OCI-LY1 (cell line): ENCODE data around the gene SPTLC2.

ENCODE experiments used
- H2AFZ ChIP-seq: fragments of 200-600 bp; sonication (generic), shearing (Covaris generic); 2 replicates; pipeline ENCODE4 v1.6.0; 2014; ENCODE audit warnings: antibody characterized with exemption, mild to moderate bottlenecking, low read length
- H3F3A ChIP-seq: fragments of 200-600 bp; sonication (generic), shearing (Covaris generic); 2 replicates; pipeline ENCODE4 v1.6.0; 2014; ENCODE audit warnings: mild to moderate bottlenecking, antibody characterized with exemption, low read length, moderate library complexity; ENCODE audit not compliant: insufficient read depth
- H3K27ac ChIP-seq: fragments of 200-600 bp; sonication (generic); 2 replicates; pipeline ENCODE4 v1.5.1; 2014; ENCODE audit warnings: low read length, mixed run types, mild to moderate bottlenecking, low read depth; ENCODE audit not compliant: poor library complexity, severe bottlenecking
- H3K27me3 ChIP-seq: fragments of 200-600 bp; sonication (generic); 2 replicates; pipeline ENCODE4 v1.6.0; 2014; ENCODE audit warnings: antibody characterized with exemption, mild to moderate bottlenecking, low read length, moderate library complexity; ENCODE audit not compliant: insufficient read depth
- H3K36me3 ChIP-seq: fragments of 200-600 bp; sonication (generic); 2 replicates; pipeline ENCODE4 v1.6.1; 2014; ENCODE audit warnings: mild to moderate bottlenecking, antibody characterized with exemption, low read length, moderate library complexity, mixed read lengths; ENCODE audit not compliant: insufficient read depth
- H3K4me1 ChIP-seq: fragments of 200-600 bp; sonication (generic); 2 replicates; pipeline ENCODE4 v1.5.1; 2014; ENCODE audit warnings: mild to moderate bottlenecking, low read length, moderate library complexity; ENCODE audit not compliant: insufficient read depth, severe bottlenecking
- H3K4me2 ChIP-seq: fragments of 200-600 bp; sonication (generic), shearing (Covaris generic); 2 replicates; pipeline ENCODE4 v1.6.1; 2014; ENCODE audit warnings: low read length
- H3K4me3 ChIP-seq: fragments of 200-600 bp; sonication (generic); 2 replicates; pipeline ENCODE4 v1.5.1; 2014; ENCODE audit warnings: low read length, low read depth, mild to moderate bottlenecking, mixed read lengths; ENCODE audit not compliant: poor library complexity, severe bottlenecking
- H3K79me2 ChIP-seq: fragments of 200-600 bp; shearing (Covaris generic); 2 replicates; pipeline ENCODE4 v1.6.1; 2016; ENCODE audit warnings: mixed run types, low read length, mixed read lengths; ENCODE audit not compliant: insufficient read depth
- H3K9ac ChIP-seq: fragments of 200-600 bp; sonication (generic), shearing (Covaris generic); 2 replicates; pipeline ENCODE4 v1.6.1; 2014; ENCODE audit warnings: mild to moderate bottlenecking, low read length, mixed read lengths
- H3K9me2 ChIP-seq: fragments of 200-600 bp; sonication (generic), shearing (Covaris generic); 2 replicates; pipeline ENCODE4 v1.6.1; 2014; ENCODE audit warnings: low read depth, mild to moderate bottlenecking, low read length, mixed read lengths
- H3K9me3 ChIP-seq: fragments of 200-600 bp; shearing (Covaris generic); 2 replicates; pipeline ENCODE4 v1.6.1; 2014; ENCODE audit warnings: low read length, mixed read lengths
- H4K20me1 ChIP-seq: fragments of 200-600 bp; sonication (generic), shearing (Covaris generic); 2 replicates; pipeline ENCODE4 v1.6.0; 2016; ENCODE audit warnings: mild to moderate bottlenecking, low read length; ENCODE audit not compliant: insufficient read depth
- EZH2 ChIP-seq: fragments of 200-600 bp; sonication (generic), shearing (Covaris generic); IDR thresholded peaks from 2 replicates; pipeline ENCODE4 v1.8.0; 2017; ENCODE audit warnings: borderline replicate concordance, mixed run types, mild to moderate bottlenecking, antibody characterized with exemption, low read length, moderate library complexity, mixed read lengths
- TF ChIP-seq, protein P1 (sequence below): fragments of 200-600 bp; sonication (generic), shearing (Covaris generic); IDR thresholded peaks from 2 replicates; pipeline ENCODE4 v1.5.1; 2017; ENCODE audit warnings: mild to moderate bottlenecking, antibody characterized with exemption, low read length, moderate library complexity, mixed read lengths

The SPTLC2 gene

DNA sequence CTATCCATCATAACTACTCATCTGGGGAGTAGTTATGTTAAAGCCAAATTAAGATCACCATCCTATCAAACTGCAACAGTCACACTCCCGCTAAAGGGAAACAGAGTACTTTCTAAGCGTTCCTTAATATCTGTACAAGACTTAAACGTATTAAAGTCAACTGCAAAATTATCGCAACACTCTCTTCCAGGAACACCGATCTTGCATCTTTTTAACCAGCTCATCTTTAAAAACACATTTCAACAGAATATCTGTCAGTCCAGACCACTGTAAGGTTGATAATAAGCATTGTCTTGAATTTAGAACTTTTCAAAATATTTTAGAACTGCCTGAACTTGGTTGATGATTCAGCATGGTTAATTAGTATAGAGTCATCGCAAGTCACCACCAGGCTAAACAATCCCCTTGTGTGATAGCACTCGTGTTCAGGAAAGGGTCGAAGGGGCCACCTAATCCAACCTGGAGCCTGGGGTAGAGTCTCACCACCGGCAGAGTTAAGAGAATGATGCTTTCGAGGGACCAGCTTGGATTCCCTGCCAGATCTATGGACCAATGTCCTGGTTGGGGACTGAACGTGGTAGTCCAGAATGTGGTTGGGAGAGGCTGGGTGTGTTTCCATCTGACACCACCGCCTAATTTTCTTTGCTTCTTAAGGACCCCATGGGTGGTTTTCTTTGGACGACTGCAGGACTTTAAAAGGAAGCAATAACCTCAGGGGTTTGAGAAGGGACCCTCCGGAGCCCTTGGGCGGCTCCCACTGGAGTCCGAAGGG is 890 bp downstream of the SPTLC2 start:
- Histone ChIP-seq H3K27ac (peak overlapping the region; percentile 57), H3K4me1 (peaks cover 38% of the 10 kb centered on the region), H3F3A (no peaks in the 10 kb centered on the region), H3K4me2 (peak overlapping the region; percentile 86), H3K9ac (peak overlapping the region; percentile 84), H4K20me1 (no peaks in the 10 kb centered on the region), H3K36me3 (peaks cover 14% of the 10 kb centered on the region; the same call in 1 of the 2 replicates), H3K9me3 (no peaks in the 10 kb centered on the region), H2AFZ (no peak overlapping the region), H3K79me2 (peaks cover 44% of the 10 kb centered on the region), H3K4me3 (peak overlapping the region; percentile 73), H3K27me3 (no peaks in the 10 kb centered on the region), H3K9me2 (no peaks in the 10 kb centered on the region)
- TF ChIP-seq, protein P1, sequence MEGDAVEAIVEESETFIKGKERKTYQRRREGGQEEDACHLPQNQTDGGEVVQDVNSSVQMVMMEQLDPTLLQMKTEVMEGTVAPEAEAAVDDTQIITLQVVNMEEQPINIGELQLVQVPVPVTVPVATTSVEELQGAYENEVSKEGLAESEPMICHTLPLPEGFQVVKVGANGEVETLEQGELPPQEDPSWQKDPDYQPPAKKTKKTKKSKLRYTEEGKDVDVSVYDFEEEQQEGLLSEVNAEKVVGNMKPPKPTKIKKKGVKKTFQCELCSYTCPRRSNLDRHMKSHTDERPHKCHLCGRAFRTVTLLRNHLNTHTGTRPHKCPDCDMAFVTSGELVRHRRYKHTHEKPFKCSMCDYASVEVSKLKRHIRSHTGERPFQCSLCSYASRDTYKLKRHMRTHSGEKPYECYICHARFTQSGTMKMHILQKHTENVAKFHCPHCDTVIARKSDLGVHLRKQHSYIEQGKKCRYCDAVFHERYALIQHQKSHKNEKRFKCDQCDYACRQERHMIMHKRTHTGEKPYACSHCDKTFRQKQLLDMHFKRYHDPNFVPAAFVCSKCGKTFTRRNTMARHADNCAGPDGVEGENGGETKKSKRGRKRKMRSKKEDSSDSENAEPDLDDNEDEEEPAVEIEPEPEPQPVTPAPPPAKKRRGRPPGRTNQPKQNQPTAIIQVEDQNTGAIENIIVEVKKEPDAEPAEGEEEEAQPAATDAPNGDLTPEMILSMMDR = no peak
- TF ChIP-seq EZH2 = no peak

DNA sequence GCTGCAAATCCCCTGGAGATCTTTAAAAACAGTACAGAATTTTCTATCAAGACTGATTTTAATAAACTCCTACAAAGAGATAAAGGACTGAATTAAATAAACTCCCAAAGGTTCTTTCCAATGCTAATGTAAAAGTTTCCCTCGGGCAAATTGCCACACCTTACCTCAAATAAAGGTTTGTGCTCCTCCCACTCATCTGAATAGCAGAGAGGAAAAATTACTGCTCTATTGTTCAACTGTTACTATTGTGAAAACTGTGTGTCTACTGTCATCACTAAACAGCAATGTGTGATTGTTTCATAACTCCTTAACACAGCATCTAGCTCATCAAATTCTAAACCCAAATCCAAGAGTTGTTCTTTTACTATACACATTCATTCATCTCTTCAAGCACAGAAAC is 3.2 kb downstream of the SPTLC2 start:
- no peak overlapping the region; the same call in 1 of the 2 replicates for H3K9ac ChIP-seq
- peak overlapping the region; percentile 62 for H3K4me2 ChIP-seq
- H3K79me2 ChIP-seq = peaks cover 64% of the 10 kb centered on the region
- H3K27ac ChIP-seq = peak overlapping the region; percentile 58
- H3K27me3 ChIP-seq = no peaks in the 10 kb centered on the region
- no peak overlapping the region for H2AFZ ChIP-seq
- no peaks in the 10 kb centered on the region for H3F3A ChIP-seq
- no peaks in the 10 kb centered on the region for H4K20me1 ChIP-seq
- H3K4me3 ChIP-seq = peak overlapping the region; percentile 73
- TF ChIP-seq EZH2 = no peak
- TF ChIP-seq, protein P1 = no peak
- H3K4me1 ChIP-seq = peaks cover 52% of the 10 kb centered on the region
- peaks cover 14% of the 10 kb centered on the region; the same call in 1 of the 2 replicates for H3K36me3 ChIP-seq
- H3K9me3 ChIP-seq = no peaks in the 10 kb centered on the region
- H3K9me2 ChIP-seq = no peaks in the 10 kb centered on the region

- Histone ChIP-seq H3F3A (no peaks in the 10 kb centered on the region), H3K9me3 (no peaks in the 10 kb centered on the region), H3K4me3 (no peak overlapping the region), H3K4me2 (no peak overlapping the region), H3K4me1 (peaks cover 54% of the 10 kb centered on the region), H2AFZ (no peak overlapping the region), H3K27ac (no peak overlapping the region), H3K27me3 (no peaks in the 10 kb centered on the region), H3K9ac (no peak overlapping the region), H3K79me2 (peaks cover 75% of the 10 kb centered on the region), H3K9me2 (no peaks in the 10 kb centered on the region), H3K36me3 (peaks cover 14% of the 10 kb centered on the region; the same call in 1 of the 2 replicates), H4K20me1 (no peaks in the 10 kb centered on the region)
- TF ChIP-seq EZH2 = no peak
- TF ChIP-seq, protein P1 = no peak
These were observed 4.3 kb downstream of the SPTLC2 start for GRCh38 chr14:77612011-77612620.
